H1 (cell line): ENCODE data around the gene KCNJ5. TPM values are rescaled to one million over a fixed set of nuclear protein-coding genes. Genes with fewer than 3 reads are reported as not detected.

Experiments used
- CTCF ChIA-PET: fragments of 300-600 bp; sonication (Branson Sonifier 250); formaldehyde crosslinking; loops from one replicate; lab custom pipeline; 2021; ENCODE audit not compliant: partially characterized antibody; lab: Charles Lee
- POLR2A ChIA-PET: fragments of 300-600 bp; sonication (Branson Sonifier 250); formaldehyde crosslinking; loops from one replicate; lab custom pipeline; 2021; ENCODE audit warnings: inconsistent platforms; ENCODE audit not compliant: partially characterized antibody; lab: Charles Lee
- DNase-seq, 2 experiments: peaks; one replicate each; pipeline versions ENCODE4 v3.0.0 to v3.0.0-alpha.2; 2010 to 2022; ENCODE audit warnings: low spot score in 2 of 2, low read depth in 1 of 2, mixed read lengths in 1 of 2
- FAIRE-seq: peaks from 2 replicates; lab custom pipeline; 2011; peaks lifted over from hg19 to GRCh38; lab: Jason Lieb, UNC
- H2AFZ ChIP-seq: 2 replicates; pipeline ENCODE4 v1.8.1; 2012; ENCODE audit warnings: low read length, inconsistent platforms
- H2AK5ac ChIP-seq: 2 replicates; pipeline ENCODE4 v1.6.1; 2013; ENCODE audit warnings: low read depth, low read length
- H2BK120ac ChIP-seq: replicated peaks from 2 replicates; pipeline ENCODE3; 2013; ENCODE audit warnings: low read depth, low read length, inconsistent platforms
- H2BK12ac ChIP-seq: 2 replicates; pipeline ENCODE4 v1.6.1; 2013; ENCODE audit warnings: low read depth, low read length
- H2BK15ac ChIP-seq: 2 replicates; pipeline ENCODE4 v1.6.1; 2013; ENCODE audit warnings: low read length
- H2BK20ac ChIP-seq: 2 replicates; pipeline ENCODE4 v1.6.1; 2013; ENCODE audit warnings: low read length
- H2BK5ac ChIP-seq: 2 replicates; pipeline ENCODE4 v1.6.1; 2013; ENCODE audit warnings: low read depth, low read length
- H3K14ac ChIP-seq: 2 replicates; pipeline ENCODE4 v1.6.1; 2013; ENCODE audit warnings: inconsistent platforms; ENCODE audit not compliant: insufficient read length
- H3K18ac ChIP-seq: 2 replicates; pipeline ENCODE4 v1.6.1; 2013; ENCODE audit warnings: low read length; ENCODE audit errors: extremely low read depth
- H3K23ac ChIP-seq: 2 replicates; pipeline ENCODE4 v1.6.1; 2013; ENCODE audit warnings: inconsistent platforms; ENCODE audit not compliant: insufficient read length
- H3K23me2 ChIP-seq: 2 replicates; pipeline ENCODE4 v1.6.1; 2013; ENCODE audit warnings: low read depth, low read length
- H3K27ac ChIP-seq: 2 replicates; pipeline ENCODE4 v1.6.1; 2011; ENCODE audit warnings: low read depth, low read length, inconsistent platforms
- H3K27me3 ChIP-seq, 4 experiments: replicated peaks in 1 of 4; 1 replicate in 1 of 4; 2 replicates in 3 of 4; pipeline versions ENCODE4 v1.6.1 to v1.8.1; 2011 to 2013; ENCODE audit warnings: low read length in 3 of 4, mild to moderate bottlenecking in 3 of 4, inconsistent platforms in 2 of 4, mixed read lengths in 2 of 4, moderate library complexity in 1 of 4; ENCODE audit not compliant: control insufficient read depth in 3 of 4, insufficient read depth in 3 of 4; ENCODE audit errors: extremely low read depth in 1 of 4
- H3K36me3 ChIP-seq, 4 experiments: 2 replicates each; pipeline versions ENCODE4 v1.6.1 to v1.8.1; 2011 to 2013; ENCODE audit warnings: mild to moderate bottlenecking in 4 of 4, low read length in 3 of 4, moderate library complexity in 2 of 4, control low read depth in 1 of 4, inconsistent platforms in 1 of 4; ENCODE audit not compliant: insufficient read depth in 4 of 4, control insufficient read depth in 2 of 4
- H3K4ac ChIP-seq: replicated peaks from 2 replicates; pipeline ENCODE3; 2013; ENCODE audit warnings: low read length, low read depth, mixed read lengths, inconsistent platforms; ENCODE audit not compliant: insufficient read length
- H3K4me1 ChIP-seq, 4 experiments: replicated peaks in 1 of 4; 1 replicate in 1 of 4; 2 replicates in 3 of 4; pipeline versions ENCODE4 v1.6.1 to v1.8.1; 2011 to 2013; ENCODE audit warnings: low read length in 3 of 4, inconsistent platforms in 2 of 4, mixed read lengths in 1 of 4; ENCODE audit not compliant: insufficient read depth in 4 of 4, control insufficient read depth in 3 of 4
- H3K4me2 ChIP-seq, 2 experiments: 2 replicates each; pipeline versions ENCODE4 v1.6.1 to v1.8.1; 2011 to 2013; ENCODE audit warnings: low read depth in 2 of 2, low read length in 2 of 2, control low read depth in 1 of 2, inconsistent platforms in 1 of 2, mild to moderate bottlenecking in 1 of 2; ENCODE audit not compliant: insufficient read depth in 1 of 2
- H3K4me3 ChIP-seq, 4 experiments: fragments of 200-600, 300-600 bp in 1 of 4; sonication (generic), shearing (Covaris generic), sonication (Bioruptor Twin) in 1 of 4; 2 replicates each; pipeline versions ENCODE4 v1.5.1 to v1.8.1; 2011 to 2016; ENCODE audit warnings: low read length in 4 of 4, low read depth in 3 of 4, control low read depth in 2 of 4, inconsistent platforms in 2 of 4, mild to moderate bottlenecking in 2 of 4, mixed read lengths in 1 of 4, moderate library complexity in 1 of 4; ENCODE audit not compliant: insufficient read depth in 2 of 4; ENCODE audit errors: extremely low read depth in 1 of 4
- H3K56ac ChIP-seq: replicated peaks from 2 replicates; pipeline ENCODE3; 2013; ENCODE audit warnings: low read depth, mild to moderate bottlenecking, mixed read lengths, low read length, inconsistent platforms; ENCODE audit not compliant: insufficient read length
- H3K79me1 ChIP-seq: 2 replicates; pipeline ENCODE4 v1.6.1; 2013; ENCODE audit warnings: low read depth, low read length, control low read depth
- H3K79me2 ChIP-seq, 2 experiments: 2 replicates each; pipeline versions ENCODE4 v1.6.1 to v1.8.1; 2012 to 2013; ENCODE audit warnings: low read length in 2 of 2, mild to moderate bottlenecking in 2 of 2, inconsistent platforms in 1 of 2; ENCODE audit not compliant: insufficient read depth in 2 of 2, control insufficient read depth in 1 of 2
- H3K9ac ChIP-seq, 4 experiments: replicated peaks in 1 of 4; 1 replicate in 1 of 4; 2 replicates in 3 of 4; pipeline versions ENCODE4 v1.6.1 to v1.8.1; 2011 to 2013; ENCODE audit warnings: low read depth in 3 of 4, low read length in 3 of 4, control low read depth in 2 of 4, mild to moderate bottlenecking in 2 of 4, moderate library complexity in 2 of 4, inconsistent platforms in 1 of 4; ENCODE audit errors: extremely low read depth in 1 of 4
- H3K9me3 ChIP-seq, 2 experiments: 2 replicates each; pipeline versions ENCODE4 v1.6.1 to v1.8.1; 2012 to 2013; ENCODE audit warnings: mild to moderate bottlenecking in 2 of 2, moderate library complexity in 2 of 2, control low read depth in 1 of 2, inconsistent platforms in 1 of 2, low read depth in 1 of 2, low read length in 1 of 2, mixed read lengths in 1 of 2; ENCODE audit not compliant: insufficient read depth in 2 of 2
- H4K20me1 ChIP-seq, 2 experiments: replicated peaks in 1 of 2; 2 replicates each; pipeline versions ENCODE3 to v1.8.1; 2011 to 2013; ENCODE audit warnings: inconsistent platforms in 2 of 2, low read length in 2 of 2, mild to moderate bottlenecking in 1 of 2; ENCODE audit not compliant: insufficient read depth in 2 of 2, control insufficient read depth in 1 of 2
- H4K5ac ChIP-seq: 2 replicates; pipeline ENCODE4 v1.6.1; 2013; ENCODE audit warnings: low read length, low read depth, mixed read lengths, inconsistent platforms; ENCODE audit not compliant: insufficient read length
- H4K8ac ChIP-seq: 2 replicates; pipeline ENCODE4 v1.8.0; 2013; ENCODE audit warnings: mild to moderate bottlenecking, moderate library complexity, low read length, inconsistent platforms; ENCODE audit not compliant: insufficient read depth; ENCODE audit errors: extremely low read depth
- H4K91ac ChIP-seq: replicated peaks from 2 replicates; pipeline ENCODE3; 2013; ENCODE audit warnings: low read length, mixed read lengths, inconsistent platforms; ENCODE audit not compliant: insufficient read length
- BACH1 ChIP-seq: IDR thresholded peaks from 2 replicates; pipeline ENCODE4 v1.6.1; 2012; ENCODE audit warnings: low read length, improper control_type of control experiment
- KDM1A ChIP-seq: fragments of 200-600, 300-600 bp; sonication (generic); IDR thresholded peaks from 2 replicates; pipeline ENCODE4 v1.7.1; 2016; ENCODE audit warnings: mild to moderate bottlenecking, low read length, borderline replicate concordance
- KDM5A ChIP-seq: fragments of 200-600 bp; IDR thresholded peaks from 2 replicates; pipeline ENCODE4 v1.7.1; 2012; ENCODE audit warnings: mild to moderate bottlenecking, low read length, inconsistent platforms, mixed read lengths
- POLR2A ChIP-seq, 2 experiments: IDR thresholded peaks; 1 replicate in 1 of 2; 2 replicates in 1 of 2; pipeline ENCODE4 v1.6.1; 2011; ENCODE audit warnings: low read depth in 2 of 2, low read length in 2 of 2, mild to moderate bottlenecking in 2 of 2; ENCODE audit errors: control extremely low read depth in 1 of 2
- SAP30 ChIP-seq: fragments of 300-600 bp; sonication (generic); IDR thresholded peaks from 2 replicates; pipeline ENCODE4 v1.7.1; 2012; ENCODE audit warnings: low read length, moderate library complexity, mild to moderate bottlenecking, inconsistent platforms; ENCODE audit not compliant: insufficient read depth, insufficient replicate concordance
- SP4 ChIP-seq: IDR thresholded peaks from 2 replicates; pipeline ENCODE4 v1.6.1; 2012; ENCODE audit warnings: low read length, inconsistent platforms
- YY1 ChIP-seq: IDR thresholded peaks from 2 replicates; pipeline ENCODE4 v1.6.1; 2011; ENCODE audit warnings: low read depth, mild to moderate bottlenecking, low read length
- WGBS, 2 experiments: shearing (Covaris generic) in 1 of 2; methylation state at CpG; one replicate each; pipeline versions ENCODE4 v1.1.6 to v1.1.7; 2013 to 2015; ENCODE audit warnings: low lambda C conversion rate in 2 of 2, mixed read lengths in 2 of 2, inconsistent platforms in 1 of 2, low coverage in 1 of 2, missing lambda C conversion rate in 1 of 2; ENCODE audit not compliant: insufficient replicate concordance in 2 of 2, insufficient coverage in 1 of 2, insufficient read length in 1 of 2; ENCODE audit errors: extremely low coverage in 1 of 2, missing lambda C conversion rate in 1 of 2; 5-methylcytosine and 5-hydroxymethylcytosine counted together
- polyA plus RNA-seq, 7 experiments: library from polyadenylated mRNA; depleted of rRNA in 3 of 7; stranded (reverse) in 5 of 7; unstranded in 2 of 7; fragments of >200 nt in 5 of 7; fragments of 200-250 nt in 2 of 7; gene quantifications; 1 replicate in 5 of 7; 2 replicates in 1 of 7; 4 replicates in 1 of 7; pipeline versions ENCODE4 v1.2.1 to v1.2.3, GENCODE V29; 2011 to 2013; ENCODE audit warnings: missing spikeins in 2 of 7, mixed read lengths in 2 of 7
- total RNA-seq: library from RNA; stranded (reverse); fragmentation: NEBNext Ultra II Directional; extraction: Animal tissue kit (Norgen Biotek cat#: 25700); gene quantifications from 2 replicates; pipeline ENCODE4 v1.2.1, GENCODE V29; 2021

The KCNJ5 gene
- total and polyA plus RNA-seq, 2 of the 8 experiments (the other 6 are each of a cell fraction or from before 2014, with no cell fraction given) = 0.05 TPM; not detected in 1

DNA sequence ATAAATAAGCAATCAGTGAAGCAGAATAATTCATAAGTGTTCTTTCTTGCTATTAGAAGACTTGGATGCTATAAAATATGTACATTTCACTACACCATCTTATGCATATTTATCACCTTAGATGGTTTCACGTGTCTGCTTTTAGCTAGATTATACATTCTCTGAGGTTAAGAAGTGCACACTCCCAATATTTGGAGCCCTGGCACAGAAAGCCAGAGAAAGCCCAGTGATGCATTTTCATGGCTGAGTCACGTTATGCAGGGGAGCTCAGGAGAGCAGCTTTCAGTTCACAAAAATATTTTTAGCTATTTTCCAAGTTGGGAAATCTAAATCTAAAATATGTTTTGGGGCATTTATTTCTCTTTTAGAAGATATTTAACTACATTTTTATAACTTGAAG is 56.6 kb downstream of the KCNJ5 start:
- Histone ChIP-seq H2BK120ac (no peak overlapping the region), H3K79me1 (no peaks in the 10 kb centered on the region), H2BK12ac (no peak overlapping the region), H4K8ac (no peak overlapping the region), H2BK5ac (no peak overlapping the region), H3K27ac (no peak overlapping the region), H3K23me2 (no peaks in the 10 kb centered on the region), H3K4me1 (no peaks in the 10 kb centered on the region; a peak in 1 of 7 replicates), H3K4me2 (no peak overlapping the region), H3K56ac (no peak overlapping the region), H3K79me2 (no peaks in the 10 kb centered on the region), H3K9ac (no peak overlapping the region), H2AFZ (no peak overlapping the region), H3K36me3 (no peaks in the 10 kb centered on the region), H4K5ac (no peak overlapping the region), H4K91ac (no peak overlapping the region), H3K9me3 (no peaks in the 10 kb centered on the region), H2BK20ac (no peak overlapping the region), H2BK15ac (no peak overlapping the region), H3K27me3 (no peaks in the 10 kb centered on the region; a peak in 2 of 7 replicates), H3K14ac (no peak overlapping the region), H4K20me1 (no peaks in the 10 kb centered on the region), H3K4ac (no peak overlapping the region), H3K4me3 (no peak overlapping the region), H3K23ac (no peak overlapping the region), H3K18ac (no peak overlapping the region), H2AK5ac (no peak overlapping the region)
- ChIA-PET POLR2A (interaction anchor here (1.5 kb wide), 1 partner anchor 63 kb away, joined by 5 read pairs; no protein-coding TSS in a partner anchor), CTCF (interaction anchor here (1.3 to 20.6 kb wide), 11 partner anchors 9 to 424 kb away, joined by 4 to 473 read pairs (median 15); partner anchors contain the start of genes KCNJ5 and TP53AIP1)
- FAIRE-seq (no peak), DNase-seq (no peak)
- 82% methylated on average over 2 of the region's 2 CpGs; no CpG with 5 or more reads in 1 of the 2 experiments for WGBS, 2 experiments
- no peak for TF ChIP-seq SAP30
- TF ChIP-seq POLR2A (IDR thresholded peaks at IDR 0.05; ENCODE audit: control extremely low read depth in 1 of 2, low read depth in 2 of 2, low read length in 2 of 2) = no peak
- TF ChIP-seq YY1 = no peak
- no peak for TF ChIP-seq BACH1
- no peak for TF ChIP-seq KDM5A
- TF ChIP-seq SP4 = no peak
- no peak for TF ChIP-seq KDM1A
